B cell (primary cell): ENCODE measurements around the gene ADD3. TPM values are rescaled to one million over a fixed set of nuclear protein-coding genes. Genes with fewer than 3 reads are reported as not detected.

Experiments
- ATAC-seq: fragments of 200-7000 bp; cut with Tn5 transposase; one replicate; pipeline ENCODE4 v1.10.0; 2021; ENCODE audit warnings: low read depth, mild to moderate bottlenecking, moderate number of reproducible peaks, moderate library complexity
- CTCF ChIA-PET: fragments of 350-600 bp; sonication (Branson Sonifier 250); formaldehyde crosslinking; loops from one replicate; lab custom pipeline; 2021; ENCODE audit warnings: antibody characterized with exemption, inconsistent platforms; lab: Charles Lee
- POLR2A ChIA-PET: fragments of 350-600 bp; sonication (Branson Sonifier 250); formaldehyde crosslinking; loops from one replicate; lab custom pipeline; 2021; ENCODE audit warnings: antibody characterized with exemption; lab: Charles Lee
- DNase-seq: peaks from one replicate; pipeline ENCODE4 v3.0.0; 2013
- H2AFZ ChIP-seq: 2 replicates; pipeline ENCODE4 v1.6.1; 2012; ENCODE audit warnings: mild to moderate bottlenecking, low read depth, low read length; ENCODE audit not compliant: insufficient read depth, poor library complexity, severe bottlenecking
- H3K27ac ChIP-seq, 2 donors: 1 replicate in 1 of 2; 2 replicates in 1 of 2; pipeline ENCODE4 v1.5.1; 2012 to 2013; ENCODE audit warnings: low read length in 2 of 2, mild to moderate bottlenecking in 2 of 2, moderate library complexity in 1 of 2
- H3K27me3 ChIP-seq, 4 experiments: fragments of 200-600 bp in 1 of 4; sonication (generic) in 1 of 4; replicated peaks in 1 of 4; 1 replicate in 2 of 4; 2 replicates in 2 of 4; pipeline versions ENCODE4 v1.6.1 to v1.7.0; 2013 to 2016; ENCODE audit warnings: low read length in 3 of 4, mild to moderate bottlenecking in 2 of 4, mixed read lengths in 1 of 4, moderate library complexity in 1 of 4; ENCODE audit not compliant: insufficient read depth in 4 of 4, control insufficient read depth in 3 of 4; ENCODE audit errors: control extremely low read depth in 1 of 4
- H3K36me3 ChIP-seq, 2 experiments: replicated peaks in 1 of 2; 1 replicate in 1 of 2; 2 replicates in 1 of 2; pipeline versions ENCODE4 v1.6.1 to v1.7.1; 2013; ENCODE audit warnings: low read length in 1 of 2; ENCODE audit not compliant: insufficient read depth in 2 of 2, control insufficient read depth in 1 of 2; ENCODE audit errors: control extremely low read depth in 1 of 2, extremely low read depth in 1 of 2
- H3K4me1 ChIP-seq, 2 donors: fragments of 200-600 bp in 1 of 2; sonication (generic) in 1 of 2; 1 replicate in 1 of 2; 2 replicates in 1 of 2; pipeline versions ENCODE4 v1.5.1 to v1.6.1; 2013 to 2017; ENCODE audit warnings: low read length in 2 of 2; ENCODE audit not compliant: control insufficient read depth in 2 of 2, insufficient read depth in 2 of 2
- H3K4me2 ChIP-seq: replicated peaks from 2 replicates; pipeline ENCODE3; 2012; ENCODE audit warnings: mild to moderate bottlenecking, low read depth, low read length; ENCODE audit not compliant: poor library complexity, severe bottlenecking
- H3K4me3 ChIP-seq, 5 experiments: fragments of 200-600 bp in 1 of 5; sonication (generic) in 1 of 5; 1 replicate in 3 of 5; 2 replicates in 2 of 5; pipeline versions ENCODE4 v1.5.1 to v1.7.0; 2011 to 2016; ENCODE audit warnings: low read length in 4 of 5, mild to moderate bottlenecking in 4 of 5, low read depth in 2 of 5, control low read depth in 1 of 5, moderate library complexity in 1 of 5; ENCODE audit not compliant: insufficient read depth in 1 of 5; ENCODE audit errors: control extremely low read depth in 1 of 5, extremely low read depth in 1 of 5
- H3K79me2 ChIP-seq: fragments of 200-600 bp; sonication (generic); one replicate; pipeline ENCODE4 v1.6.0; 2016; ENCODE audit warnings: low read length; ENCODE audit not compliant: control insufficient read depth, insufficient read depth
- H3K9ac ChIP-seq: fragments of 200-600 bp; sonication (generic); 2 replicates; pipeline ENCODE4 v1.6.1; 2017; ENCODE audit warnings: mild to moderate bottlenecking, low read length, moderate library complexity
- H3K9me3 ChIP-seq, 3 donors: one replicate each; pipeline versions ENCODE4 v1.6.1 to v1.7.1; 2013; ENCODE audit warnings: low read length in 2 of 3; ENCODE audit not compliant: control insufficient read depth in 2 of 3, insufficient read depth in 1 of 3; ENCODE audit errors: control extremely low read depth in 1 of 3
- H4K20me1 ChIP-seq: 2 replicates; pipeline ENCODE4 v1.6.0; 2012; ENCODE audit warnings: mild to moderate bottlenecking, low read length; ENCODE audit not compliant: insufficient read depth, control insufficient read depth, poor library complexity, severe bottlenecking
- H3K27ac Mint-ChIP-seq: one replicate; pipeline ENCODE4 v1.8.0; 2021; ENCODE audit warnings: mixed read lengths
- H3K27me3 Mint-ChIP-seq: one replicate; pipeline ENCODE4 v1.8.0; 2021; ENCODE audit warnings: mixed read lengths
- H3K4me1 Mint-ChIP-seq: one replicate; pipeline ENCODE4 v1.8.0; 2021; ENCODE audit warnings: mixed read lengths
- H3K4me3 Mint-ChIP-seq: one replicate; pipeline ENCODE4 v1.8.0; 2021; ENCODE audit warnings: mixed read lengths
- H3K9me3 Mint-ChIP-seq: one replicate; pipeline ENCODE4 v1.8.0; 2022; ENCODE audit warnings: mixed read lengths; ENCODE audit not compliant: insufficient read depth
- CTCF ChIP-seq: fragments of 200-600 bp; IDR thresholded peaks from one replicate; pipeline ENCODE4 v1.8.0; 2022; ENCODE audit warnings: antibody characterized with exemption, mild to moderate bottlenecking
- EZH2 ChIP-seq: IDR thresholded peaks from 2 replicates; pipeline ENCODE4 v1.6.1; 2012; ENCODE audit warnings: borderline replicate concordance, low read depth, mild to moderate bottlenecking, moderate library complexity, low read length; ENCODE audit not compliant: insufficient read depth, poor library complexity, severe bottlenecking
- WGBS: methylation state at CpG from one replicate; pipeline ENCODE4 v1.1.5; 2013; ENCODE audit warnings: missing lambda C conversion rate; ENCODE audit not compliant: insufficient coverage; 5-methylcytosine and 5-hydroxymethylcytosine counted together
- intact Hi-C: fragments of 100-400 bp; cut with micrococcal nuclease; formaldehyde crosslinking; loops from one replicate; pipeline ENCODE4 v1.10.0; 2022
- polyA plus RNA-seq: library from polyadenylated mRNA; depleted of rRNA; stranded (reverse); fragments of >200 nt; gene quantifications from 2 replicates; pipeline ENCODE4 v1.2.3, GENCODE V29; 2012
- total RNA-seq, 2 donors: library from RNA; stranded (reverse); fragments of 120-200 nt in 1 of 2; gene quantifications; 1 replicate in 1 of 2; 2 replicates in 1 of 2; pipeline versions ENCODE4 v1.2.3 to v1.2.4, GENCODE V29; 2013 to 2022

The ADD3 gene
- total and polyA plus RNA-seq, 2 donors (not counting 1 experiment from before 2014, with no cell fraction given) = 156 to 185 TPM

GRCh38 chr10:109993551-109994330, 14.0 kb upstream of the ADD3 start:
- Histone ChIP-seq H3K9me3 (no peaks in the 10 kb centered on the region), H3K4me1 (peaks cover 36 to 39% of the 10 kb centered on the region in 2 donors), H3K36me3 (no peaks in the 10 kb centered on the region), H3K4me3 (no peak overlapping the region), H3K4me2 (no peak overlapping the region), H3K79me2 (no peaks in the 10 kb centered on the region), H3K27ac (no peak overlapping the region), H2AFZ (no peak overlapping the region), H3K27me3 (no peaks in the 10 kb centered on the region), H4K20me1 (no peaks in the 10 kb centered on the region), H3K9ac (no peak overlapping the region)
- Mint-ChIP-seq H3K4me3 (no peak overlapping the region), H3K27me3 (no peaks in the 10 kb centered on the region), H3K9me3 (no peaks in the 10 kb centered on the region), H3K27ac (no peak overlapping the region), H3K4me1 (peaks cover 44% of the 10 kb centered on the region)
- ChIA-PET CTCF (interaction anchor here (2.9 kb wide), 1 partner anchor 12 kb away, joined by 12 read pairs; no protein-coding TSS in a partner anchor), POLR2A (no interaction called here)
- DNase-seq = no peak
- intact Hi-C loops = no loop called here
- no peak for ATAC-seq
- 97% methylated on average over 7 of the region's 7 CpGs for WGBS
- TF ChIP-seq EZH2 (no peak), CTCF (no peak)
